NCI-H2107 (cell line): ENCODE results near the gene SOCS4.
"Not testable (repeated sequence)": the region's sequence is repeated elsewhere in the genome, so short reads cannot be mapped to it uniquely, and the experiment has no call there.

Source experiments
- DNase-seq: peaks from one replicate; lab custom pipeline; 2025; lab: John Stamatoyannopoulos, UW

The SOCS4 gene

DNA sequence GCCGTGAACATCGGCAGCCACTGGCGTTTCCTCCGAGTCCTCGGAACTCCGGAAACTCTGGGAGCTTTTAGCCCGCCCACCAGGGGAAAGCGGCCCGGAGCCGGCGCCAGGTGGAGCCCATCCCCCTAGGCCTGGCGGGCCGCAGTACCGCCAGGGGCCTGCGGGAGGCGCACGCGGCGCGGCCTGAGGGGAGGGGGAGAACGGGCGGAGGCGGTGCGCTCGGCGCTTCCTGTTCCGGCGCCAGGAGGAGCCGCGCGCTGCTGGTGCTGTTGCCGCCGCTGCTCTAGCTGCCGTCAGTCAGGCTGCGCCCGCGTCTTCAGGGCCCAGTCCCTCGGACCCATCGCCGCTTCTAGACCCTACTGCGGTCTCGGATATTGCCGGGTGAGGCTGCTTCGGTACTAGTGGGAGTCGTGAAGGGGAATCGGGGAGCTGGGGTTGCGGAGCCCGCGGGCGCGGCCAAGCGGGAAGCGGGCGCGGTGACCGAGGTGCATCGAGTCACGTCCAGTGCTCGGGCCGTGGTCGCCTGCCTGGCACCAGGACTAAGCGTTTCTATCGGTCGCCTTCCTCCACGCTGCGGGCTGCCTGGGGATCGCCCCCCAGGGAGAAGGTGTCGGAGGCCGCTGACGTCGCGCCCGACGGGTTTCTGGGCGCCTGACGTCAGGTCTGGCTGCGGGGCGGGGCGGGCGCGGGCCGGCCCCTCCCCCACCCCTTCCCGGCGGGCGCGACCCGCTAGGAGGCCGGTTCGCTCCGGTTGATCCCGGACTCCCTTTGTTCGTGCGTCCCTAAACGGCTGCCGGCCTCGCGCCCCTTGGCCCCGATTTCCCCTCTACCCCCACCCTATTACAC is 24.6 kb downstream of the SOCS4 start, which contains the start of gene MAPK1IP1L:
MAPK1IP1L (plus strand) TSS at position 225 of the 846 bp plus-strand sequence. CDS start 10,037 bp downstream, outside the sequence.
- peak; percentile 94 for DNase-seq

DNA sequence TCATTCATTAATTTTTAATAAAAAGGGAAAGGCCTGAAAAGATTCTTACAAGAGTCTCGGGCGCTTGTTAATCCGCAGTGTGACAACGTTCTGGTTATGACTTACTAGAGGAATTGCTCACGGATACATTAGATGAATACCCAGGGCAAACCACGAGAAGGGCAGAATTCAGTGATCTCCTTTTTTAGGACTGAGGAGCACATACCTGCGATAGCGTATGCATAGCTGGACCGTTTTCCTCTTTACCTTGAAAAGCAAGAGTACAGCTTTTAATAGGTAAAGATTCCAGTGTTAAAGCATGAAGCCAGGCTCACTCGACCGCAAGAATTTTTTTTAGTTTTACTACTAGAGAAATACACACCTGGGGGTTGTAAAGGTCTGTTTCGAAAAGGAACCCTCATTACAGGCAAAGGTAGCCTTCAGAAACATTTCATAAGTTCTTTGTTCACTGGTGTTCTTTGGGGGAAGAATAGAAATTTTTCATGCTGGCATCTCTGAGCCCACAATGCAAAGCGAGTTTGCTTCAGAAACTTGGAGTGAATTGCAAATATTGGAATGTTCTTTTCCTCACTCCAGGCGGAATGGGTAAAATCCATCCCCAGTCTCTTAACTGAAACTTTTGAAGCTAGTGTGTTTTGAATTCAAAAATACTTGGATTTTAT is 25.4 kb downstream of the SOCS4 start:
- DNase-seq: no peak

DNA sequence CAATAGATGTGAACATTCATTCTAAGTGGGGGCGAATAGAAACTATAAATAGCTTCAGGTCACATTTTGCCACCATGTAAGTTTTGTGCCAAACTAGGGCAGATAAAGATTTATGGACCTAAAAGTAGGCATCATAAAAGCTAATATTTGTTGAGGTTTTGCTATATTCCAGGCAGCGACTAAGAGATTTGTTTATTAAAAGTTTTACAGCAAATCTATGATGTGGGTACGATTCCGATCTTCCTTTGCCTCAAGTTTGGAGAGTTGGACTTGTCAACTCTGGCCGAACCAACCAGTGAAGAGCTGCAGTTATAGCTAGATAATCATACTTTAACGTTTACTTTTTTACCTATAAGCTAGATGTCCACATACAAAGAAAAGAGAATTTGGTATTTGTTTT is 26.0 kb downstream of the SOCS4 start:
- DNase-seq: no peak

DNA sequence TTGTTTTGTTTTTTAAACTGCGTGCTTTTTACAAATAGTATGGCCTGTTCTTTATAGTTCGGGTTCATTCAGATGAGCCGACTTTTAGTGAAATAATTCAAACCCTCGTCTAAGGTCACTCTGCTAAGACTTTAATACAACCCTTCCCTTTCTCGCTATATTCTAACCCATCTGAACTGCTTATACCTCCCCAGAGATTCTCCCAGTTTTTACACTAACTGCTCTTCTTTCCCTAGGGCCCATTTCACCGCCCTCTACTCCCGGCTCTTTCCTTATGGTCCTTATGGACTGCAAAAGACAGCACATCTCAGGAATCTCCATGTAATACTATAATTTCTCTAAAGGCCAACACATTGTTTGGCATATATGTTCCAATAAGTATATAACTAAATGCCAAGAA is 26.5 kb downstream of the SOCS4 start:
- no peak for DNase-seq

DNA sequence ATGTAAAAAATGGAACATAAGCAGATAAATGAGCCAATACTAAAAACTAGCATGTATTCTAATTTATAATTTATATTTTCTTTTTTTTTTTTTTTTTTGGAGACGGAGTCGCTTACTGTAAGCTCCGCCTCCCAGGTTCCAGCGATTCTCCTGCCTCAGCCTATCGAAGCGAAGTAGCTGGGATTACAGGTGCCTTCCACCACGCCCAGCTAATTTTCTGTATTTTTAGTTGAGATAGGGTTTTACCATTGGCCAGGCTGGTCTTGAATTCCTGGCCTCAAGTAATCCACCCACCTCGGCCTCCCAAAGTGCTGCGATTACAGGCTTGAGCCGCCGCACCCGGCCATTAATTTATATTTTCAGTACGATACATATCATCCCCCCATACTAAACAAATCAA is 27.1 kb downstream of the SOCS4 start:
- DNase-seq: no peak

DNA sequence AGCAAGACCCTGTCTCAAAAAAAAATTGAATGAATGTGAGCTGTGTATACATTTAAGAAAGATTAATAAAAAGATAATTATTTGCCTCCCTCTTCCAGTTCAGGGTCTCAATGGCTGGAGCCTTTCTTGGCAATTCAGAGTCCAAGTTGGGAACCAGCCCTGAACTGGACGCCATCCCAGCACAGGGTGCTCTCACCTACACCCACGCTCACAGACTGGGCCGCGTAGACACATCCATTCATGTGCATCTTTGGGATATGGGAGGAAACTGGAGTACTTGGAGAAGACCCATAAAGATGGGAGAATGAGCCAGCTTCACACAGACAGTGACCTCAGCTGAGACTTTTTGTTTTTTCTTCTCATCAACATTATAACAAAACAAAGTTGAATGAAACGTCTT is 30.9 kb downstream of the SOCS4 start:
- no peak for DNase-seq

DNA sequence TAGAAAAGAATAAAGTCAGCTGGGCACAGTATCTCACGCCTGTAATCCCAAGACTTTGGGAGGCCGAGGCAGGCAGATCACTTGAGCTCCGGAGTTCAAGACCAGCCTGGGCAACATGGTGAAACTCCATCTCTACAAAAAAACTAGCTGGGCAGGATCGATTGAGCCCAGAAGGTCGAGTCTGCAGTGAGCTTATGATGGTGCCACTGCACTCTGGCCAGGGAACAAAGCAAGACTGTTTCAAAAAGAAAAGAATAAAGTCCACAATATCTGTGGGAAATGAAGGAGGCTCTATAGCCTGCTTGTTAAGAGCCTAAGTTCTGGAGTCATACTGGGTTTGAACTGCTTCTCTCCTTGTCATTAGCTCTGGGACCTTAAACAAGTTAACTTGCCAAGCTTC is 32.3 kb downstream of the SOCS4 start:
- no peak for DNase-seq

DNA sequence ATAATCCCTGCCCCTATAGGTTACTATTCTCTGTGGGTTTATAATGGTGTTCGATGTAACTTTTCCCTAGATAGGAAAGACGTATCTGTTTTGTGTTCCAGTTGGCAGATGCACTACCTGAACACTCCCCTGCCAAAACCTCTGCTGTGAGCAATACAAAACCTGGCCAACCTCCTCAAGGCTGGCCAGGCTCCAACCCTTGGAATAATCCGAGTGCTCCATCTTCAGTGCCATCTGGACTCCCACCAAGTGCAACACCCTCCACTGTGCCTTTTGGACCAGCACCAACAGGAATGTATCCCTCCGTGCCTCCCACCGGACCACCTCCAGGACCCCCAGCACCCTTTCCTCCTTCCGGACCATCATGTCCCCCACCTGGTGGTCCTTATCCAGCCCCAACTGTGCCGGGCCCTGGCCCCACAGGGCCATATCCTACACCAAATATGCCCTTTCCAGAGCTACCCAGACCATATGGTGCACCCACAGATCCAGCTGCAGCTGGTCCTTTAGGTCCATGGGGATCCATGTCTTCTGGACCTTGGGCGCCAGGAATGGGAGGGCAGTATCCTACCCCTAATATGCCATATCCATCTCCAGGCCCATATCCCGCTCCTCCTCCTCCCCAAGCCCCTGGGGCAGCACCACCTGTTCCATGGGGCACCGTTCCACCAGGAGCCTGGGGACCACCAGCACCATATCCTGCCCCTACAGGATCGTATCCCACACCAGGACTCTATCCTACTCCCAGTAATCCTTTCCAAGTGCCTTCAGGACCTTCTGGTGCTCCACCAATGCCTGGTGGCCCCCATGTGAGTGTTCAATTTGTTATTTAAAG is 35.7 kb downstream of the SOCS4 start:
- no peak for DNase-seq

DNA sequence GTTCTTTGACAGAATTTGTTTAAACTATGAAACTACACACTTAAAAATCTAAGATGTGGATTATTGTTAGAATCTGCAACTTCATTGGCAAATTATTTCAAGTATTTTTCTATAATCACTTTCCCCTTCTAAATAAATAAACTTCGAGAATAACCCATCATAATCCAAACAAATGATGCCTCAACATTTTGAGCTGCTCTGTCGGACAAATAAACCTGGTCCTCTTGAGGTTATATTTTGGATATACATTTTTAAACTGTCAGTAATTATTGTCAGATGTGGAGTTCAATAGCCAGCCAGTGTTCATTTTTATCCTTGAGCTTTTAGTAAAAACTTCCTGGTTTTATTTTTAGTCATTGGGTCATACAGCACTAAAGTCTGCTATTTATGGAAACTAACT is 37.9 kb downstream of the SOCS4 start:
- DNase-seq: not testable (repeated sequence)

DNA sequence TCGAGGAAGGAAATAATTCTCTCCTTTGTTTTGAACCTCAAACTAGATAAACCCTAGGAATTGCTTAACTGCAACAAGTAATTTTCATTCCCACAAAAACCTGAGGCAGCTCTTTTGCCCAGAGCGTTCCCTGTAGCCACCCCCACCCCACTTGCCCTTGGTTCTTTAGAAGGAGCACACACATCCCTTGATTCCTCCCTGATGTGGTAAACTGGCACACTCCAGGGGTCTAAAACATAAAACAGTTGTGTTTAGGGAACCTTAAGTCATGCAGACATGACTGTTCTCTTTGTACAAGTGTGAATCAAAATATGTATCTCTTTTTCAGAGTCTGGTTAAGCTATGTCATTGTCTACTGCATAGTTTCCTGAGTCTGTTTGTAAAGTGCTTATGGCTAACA is 38.4 kb downstream of the SOCS4 start:
- no peak for DNase-seq

DNA sequence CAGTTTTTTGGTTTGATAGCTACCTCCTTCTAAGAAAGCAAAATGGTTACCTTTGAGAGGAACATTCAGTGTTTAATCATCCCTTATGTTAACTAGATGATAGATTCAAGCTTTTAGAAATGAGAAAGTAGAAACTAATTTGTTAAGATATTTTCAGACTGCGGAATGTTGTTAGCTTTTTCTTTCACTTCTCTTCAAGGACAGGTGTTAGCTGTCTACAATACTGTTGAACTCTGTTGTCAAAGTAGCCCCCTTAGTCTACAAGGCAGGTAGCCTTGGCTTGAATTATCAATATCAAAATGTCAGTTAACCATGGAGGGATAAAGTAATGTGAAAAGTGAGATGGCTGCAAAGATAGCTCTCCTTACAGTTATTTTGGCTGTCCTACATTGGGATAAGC is 39.2 kb downstream of the SOCS4 start:
- DNase-seq: no peak

DNA sequence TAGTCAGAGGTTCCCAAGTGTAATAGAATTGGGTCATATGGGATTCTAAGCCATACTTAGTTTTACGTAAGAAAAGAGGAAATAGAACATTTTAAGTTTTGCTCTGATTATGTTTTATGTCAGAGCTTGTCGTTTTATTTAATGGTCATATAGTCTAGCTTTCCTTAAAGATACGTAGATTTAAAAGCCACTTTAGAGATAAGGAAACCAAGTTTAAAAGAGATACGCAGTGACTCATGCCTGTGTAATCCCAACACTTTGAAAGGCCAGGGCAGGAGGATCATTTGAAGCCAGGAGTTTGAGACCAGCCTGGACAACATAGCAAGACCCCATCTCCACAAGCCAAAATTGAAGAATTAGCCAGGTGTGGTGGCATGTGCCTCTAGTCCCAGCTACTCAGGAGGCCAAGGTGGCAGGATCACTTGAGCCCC is 44.0 kb downstream of the SOCS4 start:
- no peak for DNase-seq

DNA sequence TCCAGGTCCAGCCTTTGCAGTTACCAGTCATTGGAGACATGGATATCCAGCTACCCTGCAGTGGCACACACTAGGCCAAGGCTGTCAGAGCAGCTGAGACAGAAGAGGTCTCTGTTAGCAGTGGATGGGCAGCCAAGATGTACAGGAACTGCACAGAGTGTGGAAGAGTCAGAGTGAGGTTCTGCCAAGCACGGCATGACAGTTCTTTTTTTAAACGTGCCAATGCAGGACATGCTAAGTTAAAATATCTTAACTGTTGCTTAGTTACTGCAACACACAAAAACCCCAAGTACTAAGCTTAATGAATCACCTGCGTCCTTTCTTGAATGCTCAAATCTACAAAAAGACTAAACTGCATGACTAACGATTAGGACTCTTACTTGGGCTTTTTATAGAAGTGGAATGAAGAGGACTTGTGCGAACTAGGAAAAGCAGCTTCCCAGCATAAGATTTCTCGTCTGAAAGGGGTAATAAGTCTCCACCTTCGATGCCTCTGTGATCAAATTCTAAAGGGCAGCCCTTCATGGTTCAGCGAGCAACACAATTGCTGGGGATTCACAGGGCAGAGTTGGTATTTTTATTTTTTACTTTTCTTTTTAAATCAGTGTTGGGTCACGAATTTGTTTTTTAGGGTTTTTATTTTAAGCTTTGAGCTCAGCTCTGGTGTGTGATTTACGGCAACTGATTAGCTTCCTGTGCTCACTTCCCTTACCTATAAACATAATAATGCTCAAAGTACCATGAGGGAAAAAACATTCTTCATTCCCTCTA is 45.0 kb downstream of the SOCS4 start:
- DNase-seq: no peak

DNA sequence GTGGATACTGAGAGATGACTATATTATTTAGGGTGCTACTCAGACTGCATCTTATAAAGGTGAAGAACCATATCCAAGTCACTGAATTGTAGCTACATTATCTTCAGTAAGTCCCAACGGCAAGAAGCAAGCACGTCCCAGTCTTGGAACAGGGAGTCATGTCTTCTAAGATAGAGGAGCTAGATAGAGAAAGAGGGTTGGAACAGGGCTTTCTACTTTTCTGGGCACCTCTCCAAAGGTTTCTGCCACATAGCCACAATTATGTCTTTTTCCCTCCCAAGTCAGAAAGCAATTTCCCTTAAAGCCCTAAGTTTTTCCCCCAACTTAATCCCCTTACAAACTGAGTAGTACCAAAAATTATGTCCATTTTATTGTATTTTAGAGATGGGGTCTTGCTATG is 46.8 kb downstream of the SOCS4 start:
- no peak for DNase-seq

DNA sequence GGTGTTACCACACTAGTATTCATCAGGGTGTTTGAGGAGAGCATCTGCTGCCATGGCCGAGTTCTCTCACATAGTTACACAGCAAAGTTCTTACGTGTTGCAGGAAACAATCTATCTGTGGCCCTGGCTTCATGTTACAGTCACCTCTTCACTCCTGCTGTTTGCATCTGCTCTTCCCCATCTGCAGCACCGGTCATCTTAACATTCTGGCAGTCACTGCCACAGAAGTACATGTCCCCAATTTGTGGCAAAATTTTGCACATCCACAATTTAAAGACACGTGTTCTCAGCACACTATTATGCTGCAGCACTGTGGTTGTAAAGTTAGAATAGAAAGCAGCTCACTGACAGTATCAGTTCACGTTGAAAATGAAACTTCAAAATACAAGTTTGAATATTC is 47.6 kb downstream of the SOCS4 start:
- peak; percentile 37 for DNase-seq

DNA sequence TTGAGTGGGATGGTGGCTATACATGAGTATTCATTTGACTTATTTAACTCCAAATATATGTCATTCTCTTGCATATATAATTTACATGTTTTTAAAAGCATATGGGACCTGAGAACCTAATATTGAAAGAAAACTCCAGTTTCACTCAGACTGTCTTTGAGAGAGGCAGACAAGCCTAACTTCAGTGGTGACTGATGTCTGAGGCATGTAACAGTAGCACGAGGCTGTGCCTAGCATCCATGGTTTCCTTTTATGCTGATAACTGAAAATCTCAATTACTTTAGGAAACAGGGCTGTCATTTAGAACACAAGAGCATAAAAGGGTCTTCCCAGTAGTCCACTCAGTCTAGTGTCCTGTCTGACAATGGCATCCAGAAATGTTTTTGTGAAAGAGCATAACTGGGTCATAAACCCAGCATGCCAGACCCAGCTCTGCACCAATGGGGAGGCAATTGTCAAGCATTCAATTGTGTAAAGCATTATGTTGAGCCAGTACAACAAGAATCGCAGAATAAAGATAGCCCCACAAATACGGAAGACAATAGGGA is 48.7 kb downstream of the SOCS4 start:
- no peak for DNase-seq

DNA sequence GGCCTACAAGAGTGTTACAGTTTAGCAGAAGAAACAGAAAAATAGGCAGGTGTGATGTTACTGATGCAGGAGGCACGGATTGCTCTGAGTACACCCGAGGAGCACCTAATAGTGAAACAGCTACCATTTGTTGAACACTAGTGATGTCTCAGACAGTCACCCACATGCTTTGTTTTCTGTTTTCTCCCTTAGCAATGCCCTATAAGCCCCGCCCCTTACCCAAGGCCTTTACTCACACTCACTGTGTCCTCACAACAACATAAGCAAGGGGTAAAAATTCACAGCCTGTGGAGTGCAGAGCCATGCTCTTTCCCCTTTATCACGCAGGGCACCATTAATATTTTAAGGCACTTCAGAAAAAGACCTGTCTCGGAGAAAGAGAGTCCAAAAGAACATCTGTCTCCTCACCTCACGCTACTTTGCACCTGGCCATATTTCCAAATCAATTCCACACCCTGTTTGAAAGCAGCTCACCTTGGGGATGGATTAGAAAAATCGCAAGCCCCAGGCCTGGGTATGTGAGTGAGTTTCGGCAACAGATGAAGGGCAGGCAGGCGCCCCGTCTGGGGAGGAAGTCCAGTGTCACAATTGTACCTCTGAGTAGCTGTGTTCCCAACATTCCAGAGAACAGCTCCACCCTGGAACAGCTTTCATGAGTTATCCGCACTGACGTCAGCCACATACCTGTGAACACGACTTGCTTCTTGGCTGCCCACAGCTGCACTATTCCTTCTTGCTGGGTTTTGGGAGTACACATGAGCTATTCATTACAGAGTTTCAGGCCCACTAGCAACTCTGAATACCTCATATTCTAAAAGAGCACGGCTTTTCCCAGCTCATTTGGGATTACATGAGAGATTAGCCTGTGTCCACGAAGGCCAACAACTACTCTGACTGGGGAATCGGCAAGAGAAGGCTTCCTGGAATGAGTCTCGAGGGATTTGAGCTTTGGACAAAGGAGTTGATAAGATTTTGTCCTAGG is 50.4 kb downstream of the SOCS4 start:
- DNase-seq: no peak

DNA sequence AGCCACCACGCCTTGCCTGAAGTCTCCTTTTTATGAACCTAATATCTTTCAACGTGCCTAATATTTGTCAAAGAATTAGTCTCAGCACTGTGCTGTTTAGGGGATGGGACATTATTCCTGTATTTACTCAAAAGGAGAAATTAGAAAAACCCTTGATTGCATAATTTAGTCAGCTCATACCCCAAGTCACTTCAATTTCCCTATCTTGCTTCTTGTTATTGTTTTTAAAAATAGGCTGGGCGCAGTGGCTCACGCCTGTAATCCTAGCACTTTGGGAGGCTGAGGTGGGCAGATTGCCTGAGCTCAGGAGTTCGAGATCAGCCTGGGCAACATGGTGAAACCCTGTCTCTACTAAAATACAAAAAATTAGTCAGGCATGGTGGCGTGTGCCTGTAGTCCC is 52.9 kb downstream of the SOCS4 start:
- DNase-seq: not testable (repeated sequence)

DNA sequence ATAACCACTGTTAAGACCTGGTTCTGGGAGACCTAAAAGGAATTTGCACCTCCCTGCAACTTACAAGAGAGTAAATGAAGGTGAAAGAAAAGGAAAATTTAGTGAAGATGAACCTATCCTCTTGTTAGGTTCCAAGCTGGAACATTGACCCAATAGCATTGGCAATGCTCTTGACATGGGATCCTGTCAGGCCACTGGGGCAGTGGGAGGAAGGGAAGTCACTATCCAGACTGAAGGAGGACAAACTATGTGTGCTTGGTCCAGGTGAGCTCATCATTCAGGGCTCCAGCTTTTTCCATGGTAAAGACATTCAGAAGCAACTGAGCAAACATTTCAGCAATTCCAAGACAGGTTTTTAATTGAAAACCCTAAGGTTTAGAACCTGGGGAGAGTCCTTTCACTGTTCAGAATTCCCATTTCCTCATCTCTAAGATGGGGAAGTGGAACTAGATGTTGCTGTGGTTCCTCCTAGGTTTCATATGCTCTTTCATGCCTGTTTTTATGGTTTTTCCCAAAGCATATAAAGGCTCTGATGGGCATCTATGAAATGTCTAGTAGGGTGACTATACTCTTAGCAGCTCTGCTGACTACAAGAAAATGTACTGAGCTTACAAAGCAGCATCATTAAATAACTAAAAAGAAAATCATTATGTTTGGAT is 57.5 kb downstream of the SOCS4 start:
- no peak for DNase-seq
